GM23338 (cell line): ENCODE data around the gene ZNF331.

Source experiments
- CTCF ChIP-seq, 2 experiments: fragments of 200-600 bp in 1 of 2; sonication (generic) in 1 of 2; conservative IDR thresholded peaks; 2 replicates each; pipeline versions ENCODE4 v1.5.1 to v1.6.1; 2016 to 2017; ENCODE audit warnings: antibody characterized with exemption in 2 of 2, low read depth in 2 of 2, mild to moderate bottlenecking in 2 of 2, moderate library complexity in 1 of 2
- ETS1 ChIP-seq: IDR thresholded peaks from 2 replicates; pipeline ENCODE4 v1.6.1; 2016; ENCODE audit warnings: antibody characterized with exemption
- EZH2 ChIP-seq: fragments of 200-600 bp; sonication (generic); IDR thresholded peaks from one replicate; pipeline ENCODE4 v1.8.0; 2017; ENCODE audit warnings: antibody characterized with exemption, mild to moderate bottlenecking, low read depth; ENCODE audit not compliant: unreplicated experiment
- EZH2phosphoT487 ChIP-seq: fragments of 200-600 bp; sonication (generic); IDR thresholded peaks from one replicate; pipeline ENCODE4 v1.8.1; 2018; ENCODE audit warnings: antibody characterized with exemption; ENCODE audit not compliant: unreplicated experiment
- JUNB ChIP-seq: IDR thresholded peaks from one replicate; pipeline ENCODE4 v1.6.1; 2016; ENCODE audit warnings: antibody characterized with exemption; ENCODE audit not compliant: unreplicated experiment
- POLR2AphosphoS5 ChIP-seq: IDR thresholded peaks from 2 replicates; pipeline ENCODE4 v1.6.1; 2016; ENCODE audit warnings: antibody characterized with exemption, low read depth
- REST ChIP-seq: IDR thresholded peaks from one replicate; pipeline ENCODE4 v1.6.1; 2018; ENCODE audit warnings: antibody characterized with exemption; ENCODE audit not compliant: unreplicated experiment
- ZNF114 ChIP-seq: fragments of 250-450 bp; sonication (Bioruptor Pico); IDR thresholded peaks from 2 replicates; pipeline ENCODE4 v1.5.0; 2020; ENCODE audit warnings: mild to moderate bottlenecking, moderate library complexity

- TF ChIP-seq CTCF (conservative IDR thresholded peaks at IDR 0.05; ENCODE audit: low read depth in 2 of 2) (no peak), POLR2AphosphoS5 (no peak), REST (no peak), EZH2phosphoT487 (no peak), EZH2 (no peak), ETS1 (no peak), JUNB (no peak), ZNF114 (CRISPR knock-in tag) (no peak)
Observed at GRCh38 chr19:53537121-53537520, 824 bp upstream of the ZNF331 start.
